SK-N-SH (cell line): ENCODE measurements around the gene CABP4. TPM values are rescaled to one million over a fixed set of nuclear protein-coding genes. Genes with fewer than 3 reads are reported as not detected.

Source experiments
- CTCF ChIA-PET: fragments of 300-600, 350-600 bp; formaldehyde crosslinking; extraction: SDS; loops from one replicate; lab custom pipeline; 2021; lab: Yijun Ruan, JAX
- POLR2A ChIA-PET: fragments of 350-600 bp; sonication (Branson Sonifier 250); formaldehyde crosslinking; extraction: SDS; loops from one replicate; lab custom pipeline; 2020; ENCODE audit warnings: antibody characterized with exemption, inconsistent platforms; lab: Yijun Ruan, JAX
- DNase-seq: peaks from one replicate; pipeline ENCODE4 v3.0.0; 2012
- H2AFZ ChIP-seq: fragments of 200-600 bp; sonication (generic); 2 replicates; pipeline ENCODE4 v1.8.1; 2016; ENCODE audit warnings: antibody characterized with exemption, mild to moderate bottlenecking, low read depth
- H3F3A ChIP-seq: fragments of 200-600 bp; sonication (generic); replicated peaks from 2 replicates; pipeline ENCODE3; 2016; ENCODE audit warnings: antibody characterized with exemption, mild to moderate bottlenecking; ENCODE audit not compliant: insufficient read depth
- H3K27ac ChIP-seq, 2 experiments: fragments of 200-500 bp in 1 of 2; fragments of 200-600 bp in 1 of 2; sonication (Bioruptor generic) in 1 of 2; sonication (generic), shearing (Covaris generic) in 1 of 2; 2 replicates each; pipeline versions ENCODE4 v1.5.1 to v1.6.1; 2014 to 2016; ENCODE audit warnings: low read depth in 2 of 2, inconsistent platforms in 1 of 2, low read length in 1 of 2, mild to moderate bottlenecking in 1 of 2, mixed read lengths in 1 of 2
- H3K27me3 ChIP-seq: fragments of 200-600 bp; sonication (generic), shearing (Covaris generic); 2 replicates; pipeline ENCODE4 v1.6.1; 2016; ENCODE audit warnings: mixed run types; ENCODE audit not compliant: insufficient read depth
- H3K36me3 ChIP-seq, 2 experiments: fragments of 200-500 bp in 1 of 2; fragments of 200-600 bp in 1 of 2; sonication (Bioruptor generic) in 1 of 2; sonication (generic) in 1 of 2; replicated peaks in 1 of 2; 2 replicates each; pipeline versions ENCODE3 to v1.5.1; 2014 to 2016; ENCODE audit warnings: low read length in 1 of 2, mild to moderate bottlenecking in 1 of 2; ENCODE audit not compliant: insufficient read depth in 2 of 2, control insufficient read depth in 1 of 2
- H3K4me1 ChIP-seq, 2 experiments: fragments of 200-500 bp in 1 of 2; fragments of 200-600 bp in 1 of 2; sonication (Bioruptor generic) in 1 of 2; sonication (generic), shearing (Covaris generic) in 1 of 2; 2 replicates each; pipeline versions ENCODE4 v1.5.1 to v1.6.1; 2014 to 2016; ENCODE audit warnings: low read depth in 1 of 2, low read length in 1 of 2, mixed run types in 1 of 2; ENCODE audit not compliant: insufficient read depth in 2 of 2, control insufficient read depth in 1 of 2
- H3K4me2 ChIP-seq: fragments of 200-600 bp; sonication (generic), shearing (Covaris generic); 2 replicates; pipeline ENCODE4 v1.6.1; 2017; ENCODE audit warnings: mixed run types
- H3K4me3 ChIP-seq, 2 experiments: fragments of 200-500 bp in 1 of 2; fragments of 200-600 bp in 1 of 2; sonication (Bioruptor generic) in 1 of 2; sonication (generic), shearing (Covaris generic) in 1 of 2; 2 replicates each; pipeline versions ENCODE4 v1.5.1 to v1.8.1; 2014 to 2016; ENCODE audit warnings: low read depth in 2 of 2, inconsistent platforms in 1 of 2, low read length in 1 of 2, mild to moderate bottlenecking in 1 of 2, mixed read lengths in 1 of 2, moderate library complexity in 1 of 2
- H3K79me2 ChIP-seq: fragments of 200-600 bp; sonication (generic); 2 replicates; pipeline ENCODE4 v1.8.1; 2017; ENCODE audit warnings: mild to moderate bottlenecking; ENCODE audit not compliant: insufficient read depth
- H3K9ac ChIP-seq: fragments of 200-600 bp; sonication (generic); 2 replicates; pipeline ENCODE4 v1.6.1; 2017; ENCODE audit warnings: mixed run types
- H3K9me2 ChIP-seq: fragments of 200-600 bp; sonication (generic); 2 replicates; pipeline ENCODE4 v1.6.1; 2017; ENCODE audit warnings: mixed run types
- H3K9me3 ChIP-seq: fragments of 200-600 bp; sonication (generic); 2 replicates; pipeline ENCODE4 v1.6.1; 2017; ENCODE audit warnings: mixed run types, mild to moderate bottlenecking, moderate library complexity
- H4K20me1 ChIP-seq: fragments of 200-600 bp; sonication (generic); 2 replicates; pipeline ENCODE4 v1.6.1; 2017; ENCODE audit warnings: mild to moderate bottlenecking, mixed run types; ENCODE audit not compliant: insufficient read depth
- FOSL2 ChIP-seq: IDR thresholded peaks from 2 replicates; pipeline ENCODE4 v1.4.0; 2012; ENCODE audit warnings: low read depth, mild to moderate bottlenecking, moderate library complexity, borderline replicate concordance
- GABPA ChIP-seq: IDR thresholded peaks from 2 replicates; pipeline ENCODE4 v1.4.0; 2012; ENCODE audit warnings: low read depth, mild to moderate bottlenecking
- GATA2 ChIP-seq: sonication (generic); formaldehyde crosslinking; IDR thresholded peaks from 2 replicates; pipeline ENCODE4 v1.5.0; 2020; ENCODE audit warnings: mild to moderate bottlenecking, missing genetic modification reagents
- JUND ChIP-seq: IDR thresholded peaks from 2 replicates; pipeline ENCODE4 v1.4.0; 2012
- MEF2A ChIP-seq: IDR thresholded peaks from 2 replicates; pipeline ENCODE4 v1.4.0; 2012; ENCODE audit warnings: low read depth, borderline replicate concordance
- MXI1 ChIP-seq: IDR thresholded peaks from 2 replicates; pipeline ENCODE4 v1.6.1; 2012; ENCODE audit warnings: mild to moderate bottlenecking, low read depth, low read length, improper control_type of control experiment
- NFIC ChIP-seq: IDR thresholded peaks from 2 replicates; pipeline ENCODE4 v1.4.0; 2012; ENCODE audit warnings: borderline replicate concordance
- REST ChIP-seq: IDR thresholded peaks from 2 replicates; pipeline ENCODE4 v1.6.1; 2012; ENCODE audit warnings: mild to moderate bottlenecking, low read depth, low read length, moderate library complexity
- SMC3 ChIP-seq: IDR thresholded peaks from 2 replicates; pipeline ENCODE4 v1.6.1; 2012; ENCODE audit warnings: low read depth, low read length, improper control_type of control experiment
- TEAD4 ChIP-seq: IDR thresholded peaks from 2 replicates; pipeline ENCODE4 v1.4.0; 2012; ENCODE audit warnings: mild to moderate bottlenecking, borderline replicate concordance; ENCODE audit not compliant: insufficient read depth
- USF1 ChIP-seq: IDR thresholded peaks from 2 replicates; pipeline ENCODE4 v1.4.0; 2012; ENCODE audit warnings: low read depth, borderline replicate concordance
- USF2 ChIP-seq: fragments of 150-350 bp; IDR thresholded peaks from 2 replicates; pipeline ENCODE4 v1.6.1; 2017; ENCODE audit warnings: antibody characterized with exemption, low read length, low read depth, borderline replicate concordance
- ZBTB33 ChIP-seq: IDR thresholded peaks from 2 replicates; pipeline ENCODE4 v1.4.0; 2012; ENCODE audit warnings: low read depth, borderline replicate concordance
- WGBS: methylation state at CpG from one replicate; pipeline ENCODE4 v1.1.6; 2017; ENCODE audit warnings: low lambda C conversion rate; 5-methylcytosine and 5-hydroxymethylcytosine counted together
- polyA plus RNA-seq, 3 experiments: library from polyadenylated mRNA; depleted of rRNA; stranded (reverse); fragments of >200 nt; gene quantifications; 2 replicates each; pipeline ENCODE4 v1.2.3, GENCODE V29; 2012

The CABP4 gene
- polyA plus RNA-seq, 1 of the 3 experiments (the other 2 are of a cell fraction): not detected

- Histone ChIP-seq H3K36me3 (peaks cover 0 to 42% of the 10 kb centered on the region in 2 experiments), H3K9ac (no peak overlapping the region), H3K79me2 (no peaks in the 10 kb centered on the region), H3K4me1 (no peaks in the 10 kb centered on the region), H3K27me3 (no peaks in the 10 kb centered on the region), H4K20me1 (no peaks in the 10 kb centered on the region), H3F3A (peaks cover 6% of the 10 kb centered on the region), H3K27ac (no peak overlapping the region), H3K9me2 (no peaks in the 10 kb centered on the region), H3K4me2 (no peak overlapping the region), H3K9me3 (no peaks in the 10 kb centered on the region), H3K4me3 (no peak overlapping the region), H2AFZ (no peak overlapping the region)
- 94% methylated on average over 34 of the region's 65 CpGs for WGBS
- CTCF ChIA-PET: no interaction called here
- DNase-seq: no peak
- TF ChIP-seq TEAD4 (no peak), NFIC (no peak), USF1 (no peak), REST (no peak)
- POLR2A ChIA-PET: no interaction called here
Measured at GRCh38 chr11:67493548-67494370, 38.6 kb downstream of the CABP4 start.

- Histone ChIP-seq H3K36me3 (peaks cover 0 to 38% of the 10 kb centered on the region in 2 experiments), H3K9ac (no peak overlapping the region), H3K9me2 (no peaks in the 10 kb centered on the region), H3F3A (peaks cover 6% of the 10 kb centered on the region), H3K79me2 (no peaks in the 10 kb centered on the region), H3K4me1 (no peaks in the 10 kb centered on the region), H3K4me3 (no peak overlapping the region)
- CTCF ChIA-PET: no interaction called here
- peak; percentile 47 for DNase-seq
- TF ChIP-seq NFIC (no peak), ZBTB33 (no peak), MXI1 (no peak), FOSL2 (no peak), GATA2 (CRISPR knock-in tag) (no peak), USF2 (no peak), GABPA (no peak), SMC3 (no peak), TEAD4 (no peak), JUND (no peak), MEF2A (no peak)
- TF ChIP-seq, all 33 proteins: peak for 0
- no peak overlapping the region for H2AFZ ChIP-seq
- 96% methylated on average over 47 of the region's 59 CpGs for WGBS
- H3K4me2 ChIP-seq: no peak overlapping the region
- H3K27ac ChIP-seq: no peak overlapping the region
- no peaks in the 10 kb centered on the region for H3K27me3 ChIP-seq
- POLR2A ChIA-PET: no interaction called here
- no peaks in the 10 kb centered on the region for H3K9me3 ChIP-seq
- H4K20me1 ChIP-seq: no peaks in the 10 kb centered on the region
Measured at GRCh38 chr11:67494371-67495233, 39.4 kb downstream of the CABP4 start.
